HepG2 (cell line): Measurements from ENCODE around the gene THSD4. TPM values are rescaled to one million over a fixed set of nuclear protein-coding genes. Genes with fewer than 3 reads are reported as not detected.

Source experiments
- ADNP ChIP-seq: sonication (generic); formaldehyde crosslinking; IDR thresholded peaks from 2 replicates; pipeline ENCODE4 v1.4.0; 2020; ENCODE audit warnings: missing genetic modification reagents
- DPF2 ChIP-seq: sonication (generic); formaldehyde crosslinking; IDR thresholded peaks from 2 replicates; pipeline ENCODE4 v1.4.0; 2020; ENCODE audit warnings: mild to moderate bottlenecking, low read depth, missing genetic modification reagents, borderline replicate concordance
- FOXA3 ChIP-seq: IDR thresholded peaks from 2 replicates; pipeline ENCODE4 v1.6.1; 2016; ENCODE audit warnings: missing genetic modification reagents, missing compliant biosample characterization
- FOXO1 ChIP-seq: sonication (generic); formaldehyde crosslinking; IDR thresholded peaks from 2 replicates; pipeline ENCODE4 v1.4.0; 2020; ENCODE audit warnings: missing genetic modification reagents
- FOXP4 ChIP-seq: sonication (generic); formaldehyde crosslinking; IDR thresholded peaks from 2 replicates; pipeline ENCODE4 v1.4.0; 2020; ENCODE audit warnings: missing genetic modification reagents
- GLI4 ChIP-seq: sonication (generic); formaldehyde crosslinking; IDR thresholded peaks from 2 replicates; pipeline ENCODE4 v1.5.1; 2020; ENCODE audit warnings: missing genetic modification reagents, mild to moderate bottlenecking, moderate library complexity, borderline replicate concordance
- HNRNPUL1 ChIP-seq: fragments of 200-400 bp; formaldehyde crosslinking; IDR thresholded peaks from 2 replicates; pipeline ENCODE4 v1.6.1; 2017; ENCODE audit warnings: low read depth, mild to moderate bottlenecking, low read length, moderate library complexity
- KDM2A ChIP-seq: sonication (generic); formaldehyde crosslinking; IDR thresholded peaks from 2 replicates; pipeline ENCODE4 v1.4.0; 2020; ENCODE audit warnings: low read depth, missing genetic modification reagents, borderline replicate concordance
- KDM6A ChIP-seq: IDR thresholded peaks from 2 replicates; pipeline ENCODE4 v1.6.1; 2016; ENCODE audit warnings: low read depth
- MZF1 ChIP-seq: sonication (generic); formaldehyde crosslinking; IDR thresholded peaks from 2 replicates; pipeline ENCODE4 v1.8.1; 2023; ENCODE audit warnings: mild to moderate bottlenecking, missing genetic modification reagents, borderline replicate concordance
- NPAS2 ChIP-seq: sonication (generic); formaldehyde crosslinking; IDR thresholded peaks from 2 replicates; pipeline ENCODE4 v1.8.0; 2022; ENCODE audit warnings: mild to moderate bottlenecking, missing genetic modification reagents, borderline replicate concordance
- SAFB2 ChIP-seq: sonication (generic); formaldehyde crosslinking; IDR thresholded peaks from 2 replicates; pipeline ENCODE4 v1.5.1; 2020; ENCODE audit warnings: missing genetic modification reagents, low read depth, mild to moderate bottlenecking, borderline replicate concordance
- SOX5 ChIP-seq: IDR thresholded peaks from 2 replicates; pipeline ENCODE4 v1.6.1; 2016; ENCODE audit warnings: borderline replicate concordance
- TAF15 ChIP-seq: fragments of 200-400 bp; formaldehyde crosslinking; IDR thresholded peaks from one replicate; pipeline ENCODE4 v1.6.1; 2018; ENCODE audit warnings: mild to moderate bottlenecking, low read depth, low read length; ENCODE audit not compliant: poor library complexity, severe bottlenecking
- TBX3 ChIP-seq: fragments of 450-650 bp; IDR thresholded peaks from 2 replicates; pipeline ENCODE4 v1.6.1; 2017; ENCODE audit warnings: antibody characterized with exemption, mild to moderate bottlenecking, inconsistent platforms, borderline replicate concordance
- ZNF10 ChIP-seq: sonication (generic); formaldehyde crosslinking; IDR thresholded peaks from 2 replicates; pipeline ENCODE4 v1.4.0; 2020; ENCODE audit warnings: mild to moderate bottlenecking, low read depth, missing genetic modification reagents, borderline replicate concordance
- ZNF501 ChIP-seq: sonication (generic); formaldehyde crosslinking; IDR thresholded peaks from 2 replicates; pipeline ENCODE4 v1.5.1; 2020; ENCODE audit warnings: mild to moderate bottlenecking, moderate library complexity, missing genetic modification reagents
- ZNF589 ChIP-seq: sonication (generic); formaldehyde crosslinking; conservative IDR thresholded peaks from 2 replicates; pipeline ENCODE4 v1.8.0; 2022; ENCODE audit warnings: mild to moderate bottlenecking, moderate library complexity, missing genetic modification reagents
- ZNF614 ChIP-seq: IDR thresholded peaks from 2 replicates; pipeline ENCODE4 v1.6.1; 2018; ENCODE audit warnings: missing biosample characterization, missing genetic modification reagents, inconsistent platforms, borderline replicate concordance
- polyA plus RNA-seq, 8 experiments: library from polyadenylated mRNA; depleted of rRNA in 3 of 8; stranded (reverse) in 7 of 8; unstranded in 1 of 8; fragments of >200 nt; fragmentation: Illumina TruSeq in 4 of 8; extraction: Trizol in 4 of 8; gene quantifications; 2 replicates each; pipeline versions ENCODE4 v1.2.1 to v1.2.3, GENCODE V29; 2011 to 2016; ENCODE audit warnings: low read depth in 4 of 8, missing spikeins in 1 of 8, mixed read lengths in 1 of 8; ENCODE audit not compliant: insufficient read depth in 1 of 8
- total RNA-seq, 5 experiments: library from RNA; depleted of rRNA; stranded (reverse); fragments of >200 nt; fragmentation: Illumina TruSeq; extraction: Trizol; gene quantifications; 2 replicates each; pipeline ENCODE4 v1.2.3, GENCODE V29; 2016; ENCODE audit warnings: low read depth in 1 of 5
- TF ChIP-seq, protein P1 (sequence below): sonication (generic); formaldehyde crosslinking; IDR thresholded peaks from 2 replicates; pipeline ENCODE4 v1.5.1; 2020; ENCODE audit warnings: missing genetic modification reagents, mild to moderate bottlenecking, borderline replicate concordance
- TF ChIP-seq, protein P2 (sequence below): sonication (generic); formaldehyde crosslinking; IDR thresholded peaks from 2 replicates; pipeline ENCODE4 v1.4.0; 2020; ENCODE audit warnings: missing genetic modification reagents, borderline replicate concordance

THSD4 gene
- total and polyA plus RNA-seq, 2 of the 13 experiments (the other 11 are each of a cell fraction or from before 2014, with no cell fraction given), result 0.07 to 0.21 TPM

DNA sequence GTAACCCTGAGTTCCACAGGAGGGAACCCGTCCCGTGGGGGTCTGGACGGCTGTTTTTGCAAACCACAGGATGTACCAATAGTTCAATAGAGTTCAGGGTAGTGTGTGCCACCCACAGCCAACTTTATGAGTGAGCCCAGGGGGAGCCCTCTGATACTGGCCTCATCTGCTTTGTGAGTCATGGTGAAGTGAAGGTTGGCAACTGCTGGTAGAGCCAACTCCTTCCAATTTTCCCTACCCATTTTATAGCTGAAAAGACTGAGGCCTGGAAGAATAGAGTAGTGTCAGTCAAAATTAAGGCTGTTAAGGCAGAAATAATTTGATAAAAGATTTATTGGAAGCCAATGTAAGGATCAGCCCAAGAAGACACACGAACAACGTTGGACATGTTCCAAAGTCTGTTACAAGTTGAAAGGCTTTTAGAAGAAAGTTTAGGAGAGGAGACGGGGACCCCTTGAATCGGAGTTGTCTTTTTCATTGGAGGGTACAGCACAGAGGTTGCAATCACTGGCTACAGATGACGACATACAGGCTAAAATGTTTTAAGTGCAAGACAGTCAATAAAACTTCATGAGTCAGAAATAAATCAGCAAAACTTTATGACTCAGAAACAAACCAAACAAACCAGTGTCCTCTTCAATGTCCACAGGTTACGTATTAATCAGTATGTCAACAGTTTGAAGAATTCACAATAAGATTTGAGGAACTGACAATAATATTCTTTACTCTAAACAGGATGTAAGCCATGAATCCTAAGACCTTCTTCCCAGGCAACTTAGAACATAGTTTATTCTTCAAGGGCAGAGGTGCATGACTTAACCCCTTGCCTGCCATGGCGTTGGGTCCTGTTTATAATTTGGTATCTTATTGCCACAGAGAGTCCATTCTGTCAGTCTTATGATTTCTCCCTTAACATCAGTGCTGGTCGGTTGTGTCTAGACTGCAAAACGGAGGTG lies 632.1 kb downstream of the THSD4 start (continued):
- TF ChIP-seq ADNP (CRISPR knock-in tag) (no peak), GLI4 (no peak), KDM2A (CRISPR knock-in tag) (no peak), ZNF589 (no peak), ZNF10 (CRISPR knock-in tag) (no peak), ZNF614 (CRISPR knock-in tag) (no peak), NPAS2 (CRISPR knock-in tag) (no peak), FOXP4 (CRISPR knock-in tag) (peak; percentile 69), SAFB2 (CRISPR knock-in tag) (no peak), MZF1 (CRISPR knock-in tag) (no peak), HNRNPUL1 (no peak), TAF15 (no peak), FOXA3 (peak; percentile 92), KDM6A (CRISPR knock-in tag) (no peak), SOX5 (CRISPR knock-in tag) (peak; percentile 94), DPF2 (0 out of 2 replicates have a peak, but pooled peaks have one; percentile 60), FOXO1 (CRISPR knock-in tag) (peak; percentile 42; the same call in 1 of the 2 replicates), ZNF501 (CRISPR knock-in tag) (no peak), TBX3 (no peak)
- TF ChIP-seq, protein P1, sequence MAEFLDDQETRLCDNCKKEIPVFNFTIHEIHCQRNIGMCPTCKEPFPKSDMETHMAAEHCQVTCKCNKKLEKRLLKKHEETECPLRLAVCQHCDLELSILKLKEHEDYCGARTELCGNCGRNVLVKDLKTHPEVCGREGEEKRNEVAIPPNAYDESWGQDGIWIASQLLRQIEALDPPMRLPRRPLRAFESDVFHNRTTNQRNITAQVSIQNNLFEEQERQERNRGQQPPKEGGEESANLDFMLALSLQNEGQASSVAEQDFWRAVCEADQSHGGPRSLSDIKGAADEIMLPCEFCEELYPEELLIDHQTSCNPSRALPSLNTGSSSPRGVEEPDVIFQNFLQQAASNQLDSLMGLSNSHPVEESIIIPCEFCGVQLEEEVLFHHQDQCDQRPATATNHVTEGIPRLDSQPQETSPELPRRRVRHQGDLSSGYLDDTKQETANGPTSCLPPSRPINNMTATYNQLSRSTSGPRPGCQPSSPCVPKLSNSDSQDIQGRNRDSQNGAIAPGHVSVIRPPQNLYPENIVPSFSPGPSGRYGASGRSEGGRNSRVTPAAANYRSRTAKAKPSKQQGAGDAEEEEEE (CRISPR knock-in tag), result no peak
- TF ChIP-seq, protein P2, sequence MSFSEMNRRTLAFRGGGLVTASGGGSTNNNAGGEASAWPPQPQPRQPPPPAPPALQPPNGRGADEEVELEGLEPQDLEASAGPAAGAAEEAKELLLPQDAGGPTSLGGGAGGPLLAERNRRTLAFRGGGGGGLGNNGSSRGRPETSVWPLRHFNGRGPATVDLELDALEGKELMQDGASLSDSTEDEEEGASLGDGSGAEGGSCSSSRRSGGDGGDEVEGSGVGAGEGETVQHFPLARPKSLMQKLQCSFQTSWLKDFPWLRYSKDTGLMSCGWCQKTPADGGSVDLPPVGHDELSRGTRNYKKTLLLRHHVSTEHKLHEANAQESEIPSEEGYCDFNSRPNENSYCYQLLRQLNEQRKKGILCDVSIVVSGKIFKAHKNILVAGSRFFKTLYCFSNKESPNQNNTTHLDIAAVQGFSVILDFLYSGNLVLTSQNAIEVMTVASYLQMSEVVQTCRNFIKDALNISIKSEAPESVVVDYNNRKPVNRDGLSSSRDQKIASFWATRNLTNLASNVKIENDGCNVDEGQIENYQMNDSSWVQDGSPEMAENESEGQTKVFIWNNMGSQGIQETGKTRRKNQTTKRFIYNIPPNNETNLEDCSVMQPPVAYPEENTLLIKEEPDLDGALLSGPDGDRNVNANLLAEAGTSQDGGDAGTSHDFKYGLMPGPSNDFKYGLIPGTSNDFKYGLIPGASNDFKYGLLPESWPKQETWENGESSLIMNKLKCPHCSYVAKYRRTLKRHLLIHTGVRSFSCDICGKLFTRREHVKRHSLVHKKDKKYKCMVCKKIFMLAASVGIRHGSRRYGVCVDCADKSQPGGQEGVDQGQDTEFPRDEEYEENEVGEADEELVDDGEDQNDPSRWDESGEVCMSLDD (CRISPR knock-in tag), result no peak
